Endodermal cell (in vitro differentiated cells): Measurements from ENCODE around the gene GOLGA8S. TPM values are rescaled to one million over a fixed set of nuclear protein-coding genes. Genes with fewer than 3 reads are reported as not detected.

ENCODE experiments used
- DNase-seq: peaks from one replicate; pipeline ENCODE4 v3.0.0-alpha.2; 2017
- H3K27ac ChIP-seq: 2 replicates; pipeline ENCODE4 v1.5.1; 2013; ENCODE audit warnings: mild to moderate bottlenecking, low read depth, low read length, moderate library complexity
- H3K27me3 ChIP-seq: 2 replicates; pipeline ENCODE4 v1.6.1; 2013; ENCODE audit warnings: mild to moderate bottlenecking, low read length, moderate library complexity; ENCODE audit not compliant: insufficient read depth, control insufficient read depth, poor library complexity, severe bottlenecking
- H3K36me3 ChIP-seq: 2 replicates; pipeline ENCODE4 v1.7.0; 2013; ENCODE audit warnings: mild to moderate bottlenecking, low read length, moderate library complexity; ENCODE audit not compliant: control insufficient read depth, insufficient read depth
- H3K4me1 ChIP-seq: one replicate; pipeline ENCODE4 v1.7.0; 2013; ENCODE audit warnings: low read length; ENCODE audit not compliant: control insufficient read depth, insufficient read depth
- H3K4me3 ChIP-seq: 2 replicates; pipeline ENCODE4 v1.5.1; 2013; ENCODE audit warnings: mild to moderate bottlenecking, low read length, moderate library complexity
- H3K9ac ChIP-seq: 2 replicates; pipeline ENCODE4 v1.6.1; 2013; ENCODE audit warnings: mild to moderate bottlenecking, low read length, moderate library complexity; ENCODE audit not compliant: poor library complexity, severe bottlenecking; ENCODE audit errors: extremely low read depth
- H3K9me3 ChIP-seq: 2 replicates; pipeline ENCODE4 v1.6.1; 2013; ENCODE audit warnings: mild to moderate bottlenecking, low read length, moderate library complexity; ENCODE audit not compliant: control insufficient read depth
- H3K27ac Mint-ChIP-seq: 2 replicates; pipeline ENCODE4 v1.8.0; 2020; ENCODE audit warnings: mixed read lengths
- H3K27me3 Mint-ChIP-seq: 2 replicates; pipeline ENCODE4 v1.8.0; 2021; ENCODE audit warnings: mild to moderate bottlenecking, mixed read lengths; ENCODE audit not compliant: insufficient read depth
- H3K36me3 Mint-ChIP-seq: 2 replicates; pipeline ENCODE4 v1.8.0; 2020; ENCODE audit warnings: low read depth, mixed read lengths
- H3K4me1 Mint-ChIP-seq: 2 replicates; pipeline ENCODE4 v1.8.0; 2020; ENCODE audit warnings: mixed read lengths
- H3K4me3 Mint-ChIP-seq: 2 replicates; pipeline ENCODE4 v1.8.0; 2020; ENCODE audit warnings: mild to moderate bottlenecking, moderate library complexity, mixed read lengths
- H3K9me3 Mint-ChIP-seq: 2 replicates; pipeline ENCODE4 v1.8.0; 2020; ENCODE audit warnings: mild to moderate bottlenecking, mixed read lengths
- WGBS, 2 experiments: methylation state at CpG; one replicate each; pipeline versions ENCODE4 v1.1.5 to v1.1.7; 2013; ENCODE audit warnings: missing lambda C conversion rate in 2 of 2, mixed read lengths in 1 of 2; ENCODE audit not compliant: insufficient coverage in 1 of 2, insufficient read length in 1 of 2; 5-methylcytosine and 5-hydroxymethylcytosine counted together
- total RNA-seq, 2 donors: library from RNA; stranded (reverse); fragmentation: NEBNext Ultra II Directional in 1 of 2; extraction: Animal tissue kit (Norgen Biotek cat#: 25700) in 1 of 2; gene quantifications; 2 replicates in 1 of 2; 3 replicates in 1 of 2; pipeline ENCODE4 v1.2.1, GENCODE V29; 2021
- TF ChIP-seq, protein P1 (sequence below): fragments of 200-600 bp; sonication (generic); conservative IDR thresholded peaks from 2 replicates; pipeline ENCODE4 v1.5.0; 2021; ENCODE audit warnings: antibody characterized with exemption, mild to moderate bottlenecking

Gene GOLGA8S
- total RNA-seq, 2 donors from 2014 or later: 0.07 TPM; not detected in 1

- no peak for DNase-seq
- H3K9ac ChIP-seq: no peak overlapping the region
- peaks cover 70% of the 10 kb centered on the region for H3K9me3 Mint-ChIP-seq
- TF ChIP-seq, protein P1, sequence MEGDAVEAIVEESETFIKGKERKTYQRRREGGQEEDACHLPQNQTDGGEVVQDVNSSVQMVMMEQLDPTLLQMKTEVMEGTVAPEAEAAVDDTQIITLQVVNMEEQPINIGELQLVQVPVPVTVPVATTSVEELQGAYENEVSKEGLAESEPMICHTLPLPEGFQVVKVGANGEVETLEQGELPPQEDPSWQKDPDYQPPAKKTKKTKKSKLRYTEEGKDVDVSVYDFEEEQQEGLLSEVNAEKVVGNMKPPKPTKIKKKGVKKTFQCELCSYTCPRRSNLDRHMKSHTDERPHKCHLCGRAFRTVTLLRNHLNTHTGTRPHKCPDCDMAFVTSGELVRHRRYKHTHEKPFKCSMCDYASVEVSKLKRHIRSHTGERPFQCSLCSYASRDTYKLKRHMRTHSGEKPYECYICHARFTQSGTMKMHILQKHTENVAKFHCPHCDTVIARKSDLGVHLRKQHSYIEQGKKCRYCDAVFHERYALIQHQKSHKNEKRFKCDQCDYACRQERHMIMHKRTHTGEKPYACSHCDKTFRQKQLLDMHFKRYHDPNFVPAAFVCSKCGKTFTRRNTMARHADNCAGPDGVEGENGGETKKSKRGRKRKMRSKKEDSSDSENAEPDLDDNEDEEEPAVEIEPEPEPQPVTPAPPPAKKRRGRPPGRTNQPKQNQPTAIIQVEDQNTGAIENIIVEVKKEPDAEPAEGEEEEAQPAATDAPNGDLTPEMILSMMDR: no peak
- H3K27ac ChIP-seq: no peak overlapping the region
- no peaks in the 10 kb centered on the region for H3K36me3 Mint-ChIP-seq
- no peaks in the 10 kb centered on the region for H3K36me3 ChIP-seq
- no peaks in the 10 kb centered on the region for H3K27me3 ChIP-seq
- peaks cover 6% of the 10 kb centered on the region for H3K9me3 ChIP-seq
- no peaks in the 10 kb centered on the region for H3K4me1 Mint-ChIP-seq
- H3K4me1 ChIP-seq: no peaks in the 10 kb centered on the region
- peaks cover 2% of the 10 kb centered on the region for H3K27me3 Mint-ChIP-seq
- H3K4me3 ChIP-seq: no peak overlapping the region
- no peak overlapping the region for H3K27ac Mint-ChIP-seq
- no peak overlapping the region for H3K4me3 Mint-ChIP-seq
Observed at GRCh38 chr15:23384371-23384770, 29.8 kb downstream of the GOLGA8S start.

DNA sequence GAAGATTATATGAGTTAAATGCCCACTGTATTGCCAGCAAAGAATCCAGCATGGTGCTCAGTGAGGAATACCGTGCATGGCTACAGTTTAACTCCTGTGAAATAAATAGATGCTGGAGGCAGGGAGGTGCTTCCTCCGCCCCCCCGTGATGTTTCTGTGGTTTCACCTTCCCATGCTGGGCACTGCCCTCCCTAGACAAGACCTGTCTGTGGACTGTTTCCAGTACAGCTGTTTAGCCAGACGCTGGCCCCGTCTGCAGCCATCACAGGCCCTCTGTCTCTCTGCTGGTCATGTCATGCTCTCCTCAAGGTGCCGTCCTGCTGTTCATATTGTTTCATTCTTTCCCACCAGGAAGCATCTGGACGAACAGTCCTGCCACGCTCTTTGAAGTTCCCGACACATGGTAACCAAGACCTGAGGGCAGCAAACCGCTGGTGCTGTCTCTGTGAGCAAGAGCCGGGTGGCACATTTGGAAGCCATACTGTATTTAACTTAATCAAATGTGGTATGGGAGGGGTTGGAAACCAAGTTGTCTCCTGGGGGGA is 31.4 kb downstream of the GOLGA8S start:
- no peak overlapping the region for H3K4me3 ChIP-seq
- H3K27ac ChIP-seq: no peak overlapping the region
- Mint-ChIP-seq H3K36me3 (no peaks in the 10 kb centered on the region), H3K4me1 (no peaks in the 10 kb centered on the region), H3K4me3 (no peak overlapping the region), H3K27me3 (peaks cover 2% of the 10 kb centered on the region), H3K27ac (no peak overlapping the region), H3K9me3 (peaks cover 68% of the 10 kb centered on the region)
- H3K36me3 ChIP-seq: no peaks in the 10 kb centered on the region
- no peaks in the 10 kb centered on the region for H3K27me3 ChIP-seq
- WGBS, 2 experiments: 90% methylated on average over 5 to 11 of the region's 11 CpGs
- H3K9ac ChIP-seq: no peak overlapping the region
- H3K9me3 ChIP-seq: peaks cover 6% of the 10 kb centered on the region
- H3K4me1 ChIP-seq: no peaks in the 10 kb centered on the region
- TF ChIP-seq, protein P1: no peak
- DNase-seq: no peak

DNA sequence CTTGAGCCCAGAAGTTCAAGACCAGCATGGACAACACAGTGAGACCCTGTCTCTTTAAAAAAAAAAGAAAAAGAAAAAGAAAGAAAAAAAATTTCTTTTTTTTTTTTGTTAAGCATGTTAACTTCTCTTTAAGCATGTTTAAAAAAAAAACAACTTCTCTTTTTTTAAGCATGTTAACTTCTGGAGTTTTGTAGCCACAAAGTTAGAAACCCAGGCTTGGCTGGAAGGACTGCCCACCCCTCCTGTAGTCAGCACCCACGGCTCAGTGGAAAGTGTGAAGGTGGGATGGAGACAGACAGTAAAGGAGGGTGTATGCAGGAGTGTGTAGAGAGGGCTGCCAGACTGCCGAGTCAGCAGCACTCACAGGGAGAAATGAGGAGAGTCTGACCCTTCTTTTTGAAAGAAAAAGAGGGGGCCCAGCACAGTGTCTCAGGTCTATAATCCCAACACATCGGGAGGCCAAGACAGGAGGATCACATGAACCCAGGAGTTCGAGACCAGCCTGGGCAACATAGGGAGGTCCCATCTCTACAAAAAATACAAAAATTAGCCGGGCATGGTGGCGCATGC is 33.2 kb downstream of the GOLGA8S start:
- Mint-ChIP-seq H3K27me3 (peaks cover 2% of the 10 kb centered on the region), H3K9me3 (peaks cover 68% of the 10 kb centered on the region), H3K27ac (no peak overlapping the region), H3K36me3 (no peaks in the 10 kb centered on the region), H3K4me3 (no peak overlapping the region), H3K4me1 (no peaks in the 10 kb centered on the region)
- H3K4me1 ChIP-seq: no peaks in the 10 kb centered on the region
- H3K4me3 ChIP-seq: no peak overlapping the region
- no peak for DNase-seq
- H3K36me3 ChIP-seq: no peaks in the 10 kb centered on the region
- peaks cover 6% of the 10 kb centered on the region for H3K9me3 ChIP-seq
- H3K27me3 ChIP-seq: no peaks in the 10 kb centered on the region
- TF ChIP-seq, protein P1: no peak
- 61 to 68% methylated on average over 4 to 6 of the region's 6 CpGs for WGBS, 2 experiments
- no peak overlapping the region for H3K9ac ChIP-seq
- no peak overlapping the region for H3K27ac ChIP-seq
